BJ (cell line): Measurements from ENCODE around the gene PKP2. TPM values are rescaled to one million over a fixed set of nuclear protein-coding genes. Genes with fewer than 3 reads are reported as not detected.

ENCODE experiments used
- CTCF ChIA-PET: fragments of 350-600 bp; formaldehyde crosslinking; extraction: SDS; loops from one replicate; lab custom pipeline; 2021; ENCODE audit warnings: antibody characterized with exemption, inconsistent platforms; lab: Yijun Ruan, JAX
- POLR2A ChIA-PET: fragments of 300-600 bp; sonication (Branson Sonifier 250); formaldehyde crosslinking; extraction: SDS; loops from one replicate; lab custom pipeline; 2021; ENCODE audit warnings: antibody characterized with exemption; lab: Charles Lee
- DNase-seq: peaks from one replicate; pipeline ENCODE4 v3.0.0-alpha.2; 2011; ENCODE audit warnings: low read depth
- H3K27me3 ChIP-seq: 2 replicates; pipeline ENCODE4 v1.6.0; 2011; ENCODE audit warnings: low read length; ENCODE audit not compliant: control insufficient read depth, insufficient read depth
- H3K36me3 ChIP-seq: 2 replicates; pipeline ENCODE4 v1.5.1; 2011; ENCODE audit warnings: low read length; ENCODE audit not compliant: control insufficient read depth, insufficient read depth
- H3K4me3 ChIP-seq: 2 replicates; pipeline ENCODE4 v1.5.1; 2011; ENCODE audit warnings: low read depth, mild to moderate bottlenecking, control low read depth, low read length
- polyA plus RNA-seq: library from polyadenylated mRNA; depleted of rRNA; stranded (reverse); fragments of >200 nt; gene quantifications from 2 replicates; pipeline ENCODE4 v1.2.3, GENCODE V29; 2011
- TF ChIP-seq, protein P1 (sequence below): IDR thresholded peaks from 2 replicates; pipeline ENCODE4 v1.5.1; 2011; ENCODE audit warnings: low read depth, mild to moderate bottlenecking, control low read depth, inconsistent platforms, low read length, moderate library complexity; ENCODE audit not compliant: insufficient read depth

Gene PKP2
- polyA plus RNA-seq, 1 experiment, result 0.04 TPM

DNA sequence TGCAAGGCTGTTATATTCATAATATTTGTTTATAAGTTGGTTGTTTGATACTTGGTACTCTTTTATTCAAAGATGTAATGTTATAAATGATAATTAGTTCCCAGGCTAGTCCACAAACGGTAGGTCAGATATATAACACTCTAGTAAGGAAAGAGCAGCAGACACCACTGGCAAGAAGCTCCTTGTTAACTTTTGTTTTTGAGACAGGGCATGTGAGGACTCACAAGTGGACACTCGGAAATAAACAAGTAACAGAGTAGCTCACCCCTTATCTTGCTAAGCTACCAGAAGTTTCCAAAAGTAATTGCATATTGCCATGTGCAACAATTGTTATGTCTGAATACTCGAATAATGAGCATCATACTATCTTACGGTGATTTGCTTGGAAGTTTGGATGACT lies 102.3 kb downstream of the PKP2 start:
- TF ChIP-seq, protein P1, sequence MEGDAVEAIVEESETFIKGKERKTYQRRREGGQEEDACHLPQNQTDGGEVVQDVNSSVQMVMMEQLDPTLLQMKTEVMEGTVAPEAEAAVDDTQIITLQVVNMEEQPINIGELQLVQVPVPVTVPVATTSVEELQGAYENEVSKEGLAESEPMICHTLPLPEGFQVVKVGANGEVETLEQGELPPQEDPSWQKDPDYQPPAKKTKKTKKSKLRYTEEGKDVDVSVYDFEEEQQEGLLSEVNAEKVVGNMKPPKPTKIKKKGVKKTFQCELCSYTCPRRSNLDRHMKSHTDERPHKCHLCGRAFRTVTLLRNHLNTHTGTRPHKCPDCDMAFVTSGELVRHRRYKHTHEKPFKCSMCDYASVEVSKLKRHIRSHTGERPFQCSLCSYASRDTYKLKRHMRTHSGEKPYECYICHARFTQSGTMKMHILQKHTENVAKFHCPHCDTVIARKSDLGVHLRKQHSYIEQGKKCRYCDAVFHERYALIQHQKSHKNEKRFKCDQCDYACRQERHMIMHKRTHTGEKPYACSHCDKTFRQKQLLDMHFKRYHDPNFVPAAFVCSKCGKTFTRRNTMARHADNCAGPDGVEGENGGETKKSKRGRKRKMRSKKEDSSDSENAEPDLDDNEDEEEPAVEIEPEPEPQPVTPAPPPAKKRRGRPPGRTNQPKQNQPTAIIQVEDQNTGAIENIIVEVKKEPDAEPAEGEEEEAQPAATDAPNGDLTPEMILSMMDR, result no peak
- ChIA-PET CTCF (no interaction called here), POLR2A (no interaction called here)

DNA sequence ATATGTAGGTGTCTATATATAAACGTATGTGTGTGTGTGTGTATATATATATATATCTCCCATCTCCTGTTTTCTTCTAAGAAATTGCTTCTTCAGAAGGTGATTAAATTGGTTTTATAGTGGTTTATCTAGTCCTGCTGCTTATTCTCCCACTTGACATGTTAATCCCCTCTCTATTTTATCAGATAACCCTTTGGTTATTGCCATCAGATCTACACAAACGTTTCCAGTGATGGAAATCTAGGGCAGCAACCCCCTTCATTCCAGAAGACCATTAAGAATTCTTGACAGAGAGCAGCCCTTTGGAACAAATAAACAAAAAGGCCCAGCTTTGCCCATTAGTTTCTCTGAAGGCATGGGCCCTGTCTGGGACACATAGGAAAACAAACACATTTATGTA lies 106.7 kb downstream of the PKP2 start:
- ChIA-PET POLR2A (no interaction called here), CTCF (interaction anchor here (2.4 kb wide), 1 partner anchor 11 kb away, joined by 6 read pairs; no protein-coding TSS in a partner anchor)
- DNase-seq, result no peak
- Histone ChIP-seq H3K27me3 (no peaks in the 10 kb centered on the region), H3K4me3 (no peak overlapping the region), H3K36me3 (no peaks in the 10 kb centered on the region)
- TF ChIP-seq, protein P1, result no peak

More for the DNA sequence above, 102.3 kb downstream of the PKP2 start:
- DNase-seq, result no peak
- no peaks in the 10 kb centered on the region for H3K36me3 ChIP-seq
- no peaks in the 10 kb centered on the region for H3K27me3 ChIP-seq
- H3K4me3 ChIP-seq, result no peak overlapping the region

DNA sequence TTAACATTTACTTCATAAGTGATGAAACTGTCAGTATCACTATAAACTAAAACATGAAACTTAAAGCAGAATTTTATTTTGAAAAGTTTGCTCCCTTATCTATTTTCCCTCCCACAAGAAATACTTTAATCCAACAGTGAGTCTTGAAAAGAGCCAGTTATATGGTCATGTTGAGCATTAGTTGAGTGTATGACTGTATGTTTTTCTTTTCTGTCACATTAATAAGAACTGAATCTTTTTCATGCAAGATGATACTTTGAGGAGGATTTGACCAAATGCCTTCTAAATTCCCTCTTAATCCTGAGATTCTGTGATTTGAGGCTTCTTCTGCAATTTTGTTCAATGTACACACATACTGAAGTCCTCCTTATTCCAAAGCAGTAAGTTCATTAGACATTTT lies 107.1 kb downstream of the PKP2 start:
- Histone ChIP-seq H3K27me3 (no peaks in the 10 kb centered on the region), H3K36me3 (no peaks in the 10 kb centered on the region), H3K4me3 (no peak overlapping the region)
- TF ChIP-seq, protein P1, result no peak
- ChIA-PET CTCF (interaction anchor here (2.4 kb wide), 1 partner anchor 11 kb away, joined by 6 read pairs; no protein-coding TSS in a partner anchor), POLR2A (no interaction called here)
- DNase-seq, result no peak

DNA sequence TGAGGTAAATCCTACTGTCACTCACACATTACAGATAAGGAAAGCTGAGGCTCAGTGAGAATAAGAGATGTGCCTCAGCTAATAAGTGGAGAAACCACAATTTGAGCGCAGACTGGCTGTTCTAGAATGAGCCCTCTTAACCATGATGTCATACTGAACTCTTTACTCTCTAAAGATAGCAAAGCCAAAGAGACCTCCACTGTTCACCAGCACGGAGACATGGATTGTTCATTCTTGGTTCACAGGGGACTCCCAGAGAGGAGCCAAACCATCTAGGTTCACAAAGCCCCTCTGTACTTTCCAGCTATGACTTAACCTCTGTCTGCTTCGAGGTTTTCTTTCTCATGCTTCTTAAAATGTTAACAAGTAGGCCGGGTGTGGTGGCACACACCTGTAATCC lies 108.2 kb downstream of the PKP2 start:
- TF ChIP-seq, protein P1, result no peak
- Histone ChIP-seq H3K27me3 (no peaks in the 10 kb centered on the region), H3K4me3 (no peak overlapping the region), H3K36me3 (no peaks in the 10 kb centered on the region)
- CTCF ChIA-PET, result interaction anchor here (2.4 kb wide), 1 partner anchor 10 kb away, joined by 6 read pairs; no protein-coding TSS in a partner anchor
- DNase-seq, result no peak
- POLR2A ChIA-PET, result no interaction called here

DNA sequence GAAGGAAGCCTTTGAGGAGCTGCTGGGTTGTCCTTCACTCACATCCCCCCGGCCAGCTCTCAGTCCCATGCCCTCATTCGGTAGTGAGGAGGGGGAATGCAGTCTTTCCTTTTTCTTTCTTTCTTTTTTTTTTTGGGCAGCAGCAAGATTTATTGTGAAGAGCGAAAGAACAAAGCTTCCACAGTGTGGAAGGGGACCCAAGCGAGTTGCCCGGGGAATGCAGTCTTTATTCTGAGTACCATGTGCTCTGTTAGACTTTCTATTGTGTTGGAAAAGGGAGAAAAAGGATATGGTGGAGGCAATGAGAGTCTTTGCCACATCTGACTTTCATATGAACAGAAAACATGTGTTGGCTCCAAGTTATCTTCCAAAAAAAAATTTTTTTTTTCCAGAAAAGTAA lies 111.0 kb downstream of the PKP2 start:
- TF ChIP-seq, protein P1, result no peak
- H3K36me3 ChIP-seq, result no peaks in the 10 kb centered on the region
- no peak for DNase-seq
- POLR2A ChIA-PET, result no interaction called here
- CTCF ChIA-PET, result no interaction called here
- H3K4me3 ChIP-seq, result no peak overlapping the region
- H3K27me3 ChIP-seq, result no peaks in the 10 kb centered on the region
